ENCODE data around the gene TTC34. TPM values are rescaled to one million over a fixed set of nuclear protein-coding genes. Genes with fewer than 3 reads are reported as not detected.
"Not testable (repeated sequence)": the region's sequence is repeated elsewhere in the genome, so short reads cannot be mapped to it uniquely, and the experiment has no call there.

TTC34 gene
- total RNA-seq, 4 donors from 2014 or later = 0.84 to 1.2 (median 1.0) TPM

- H3K4me3 ChIP-seq; H3K4me1 ChIP-seq; DNase-seq (ENCODE audit: low spot score in 2 of 2); H3K36me3 ChIP-seq; H3K27ac ChIP-seq; H3K27me3 ChIP-seq: not testable (repeated sequence)
- WGBS, 2 donors = 51 to 61% methylated on average over 15 to 22 of the region's 27 CpGs
- peaks cover 0 to 19% (median 0%) of the 10 kb centered on the region in 4 donors for H3K9me3 ChIP-seq
These were observed 50.4 kb downstream of the TTC34 start for GRCh38 chr1:2750766-2751730.

- H3K27ac ChIP-seq; H3K4me3 ChIP-seq; H3K4me1 ChIP-seq; H3K27me3 ChIP-seq; DNase-seq (ENCODE audit: low spot score in 2 of 2); H3K36me3 ChIP-seq: not testable (repeated sequence)
- H3K9me3 ChIP-seq = peaks cover 0 to 19% (median 0%) of the 10 kb centered on the region in 4 donors
- 58 to 64% methylated on average over 7 to 10 of the region's 14 CpGs for WGBS, 2 donors
These were observed 51.3 kb downstream of the TTC34 start for GRCh38 chr1:2750041-2750680.

- not testable (repeated sequence) for H3K27ac ChIP-seq; H3K27me3 ChIP-seq; H3K4me3 ChIP-seq; DNase-seq (ENCODE audit: low spot score in 2 of 2); H3K36me3 ChIP-seq; H3K4me1 ChIP-seq
- 14% methylated on average over 2 of the region's 8 CpGs; no CpG with 5 or more reads in 1 of the 2 donors for WGBS, 2 donors
- H3K9me3 ChIP-seq = peaks cover 0 to 19% (median 0%) of the 10 kb centered on the region in 4 donors
These were observed 52.9 kb downstream of the TTC34 start for GRCh38 chr1:2748626-2749025.

- not testable (repeated sequence) for DNase-seq (ENCODE audit: low spot score in 2 of 2); H3K4me1 ChIP-seq; H3K27me3 ChIP-seq; H3K27ac ChIP-seq; H3K4me3 ChIP-seq; H3K36me3 ChIP-seq; H3K9me3 ChIP-seq
- no CpG with 5 or more reads among the region's 9 CpGs for WGBS, 2 donors
These were observed 106.7 kb downstream of the TTC34 start for GRCh38 chr1:2694796-2695195.

- not testable (repeated sequence) for H3K27me3 ChIP-seq; H3K9me3 ChIP-seq; H3K4me1 ChIP-seq; DNase-seq (ENCODE audit: low spot score in 2 of 2); H3K36me3 ChIP-seq; H3K4me3 ChIP-seq; H3K27ac ChIP-seq
- WGBS, 2 donors = no CpG with 5 or more reads among the region's 10 CpGs
These were observed 111.3 kb downstream of the TTC34 start for GRCh38 chr1:2690180-2690579.

- H3K36me3 ChIP-seq; H3K9me3 ChIP-seq; H3K4me3 ChIP-seq; H3K27me3 ChIP-seq; DNase-seq (ENCODE audit: low spot score in 2 of 2); H3K4me1 ChIP-seq; H3K27ac ChIP-seq: not testable (repeated sequence)
- 66 to 79% methylated on average over 3 to 4 of the region's 11 CpGs for WGBS, 2 donors
These were observed 113.2 kb downstream of the TTC34 start for GRCh38 chr1:2688336-2688665.

GRCh38 chr1:2687638-2688335 lies 113.7 kb downstream of the TTC34 start:
- not testable (repeated sequence) for H3K9me3 ChIP-seq; H3K4me1 ChIP-seq; H3K4me3 ChIP-seq; H3K27ac ChIP-seq; DNase-seq (ENCODE audit: low spot score in 2 of 2); H3K27me3 ChIP-seq; H3K36me3 ChIP-seq
- WGBS, 2 donors = 46 to 53% methylated on average over 9 to 13 of the region's 17 CpGs

- WGBS, 2 donors = 48 to 66% methylated on average over 12 to 14 of the region's 14 CpGs
- not testable (repeated sequence) for H3K27me3 ChIP-seq; H3K4me1 ChIP-seq; H3K36me3 ChIP-seq; H3K4me3 ChIP-seq; H3K9me3 ChIP-seq; H3K27ac ChIP-seq; DNase-seq (ENCODE audit: low spot score in 2 of 2)
These were observed 114.3 kb downstream of the TTC34 start for GRCh38 chr1:2687174-2687591.

GRCh38 chr1:2686091-2686863 lies 115.2 kb downstream of the TTC34 start:
- H3K36me3 ChIP-seq; H3K27me3 ChIP-seq; H3K27ac ChIP-seq; H3K4me3 ChIP-seq; H3K4me1 ChIP-seq; H3K9me3 ChIP-seq; DNase-seq (ENCODE audit: low spot score in 2 of 2): not testable (repeated sequence)
- WGBS, 2 donors = 51% methylated on average over 15 of the region's 23 CpGs; no CpG with 5 or more reads in 1 of the 2 donors

GRCh38 chr1:2685671-2686070 lies 115.8 kb downstream of the TTC34 start:
- not testable (repeated sequence) for H3K4me3 ChIP-seq; H3K4me1 ChIP-seq; H3K36me3 ChIP-seq; H3K27me3 ChIP-seq; DNase-seq (ENCODE audit: low spot score in 2 of 2); H3K27ac ChIP-seq; H3K9me3 ChIP-seq
- 23 to 29% methylated on average over 2 to 3 of the region's 8 CpGs for WGBS, 2 donors

- H3K4me1 ChIP-seq; H3K27ac ChIP-seq; DNase-seq (ENCODE audit: low spot score in 2 of 2); H3K4me3 ChIP-seq; H3K36me3 ChIP-seq; H3K27me3 ChIP-seq; H3K9me3 ChIP-seq: not testable (repeated sequence)
- 18 to 28% methylated on average over 2 to 7 of the region's 9 CpGs for WGBS, 2 donors
These were observed 116.6 kb downstream of the TTC34 start for GRCh38 chr1:2684878-2685277.

- not testable (repeated sequence) for H3K4me3 ChIP-seq, H3K27me3 ChIP-seq, H3K4me1 ChIP-seq, H3K9me3 ChIP-seq, H3K36me3 ChIP-seq, H3K27ac ChIP-seq
- peak; percentile 4 to 17 for DNase-seq (ENCODE audit: low spot score in 2 of 2)
- 52 to 62% methylated on average over 7 of the region's 7 CpGs for WGBS, 2 donors
These were observed 117.5 kb downstream of the TTC34 start for GRCh38 chr1:2684000-2684399.

GRCh38 chr1:2683321-2683741 lies 118.2 kb downstream of the TTC34 start:
- H3K4me1 ChIP-seq; H3K27me3 ChIP-seq; H3K9me3 ChIP-seq; H3K27ac ChIP-seq; DNase-seq (ENCODE audit: low spot score in 2 of 2); H3K36me3 ChIP-seq; H3K4me3 ChIP-seq: not testable (repeated sequence)
- 43 to 56% methylated on average over 7 to 9 of the region's 9 CpGs for WGBS, 2 donors
